OCI-LY3 (cell line): ENCODE measurements around the gene GHRHR.

ENCODE experiments used
- H2AFZ ChIP-seq: fragments of 200-600, 300-600 bp; shearing (Covaris generic); 2 replicates; pipeline ENCODE4 v1.6.0; 2014; ENCODE audit warnings: antibody characterized with exemption, low read depth, low read length
- H3K27ac ChIP-seq: fragments of 200-600, 300-600 bp; sonication (generic); 2 replicates; pipeline ENCODE4 v1.5.1; 2014; ENCODE audit warnings: mild to moderate bottlenecking, low read length, moderate library complexity, mixed read lengths
- H3K27me3 ChIP-seq: fragments of 200-600, 300-600 bp; sonication (generic); 2 replicates; pipeline ENCODE4 v1.6.1; 2014; ENCODE audit warnings: low read depth, low read length, mixed read lengths
- H3K36me3 ChIP-seq: fragments of 200-600, 300-600 bp; sonication (generic); replicated peaks from 2 replicates; pipeline ENCODE3; 2014; ENCODE audit warnings: low read depth, low read length, mixed read lengths
- H3K4me1 ChIP-seq: fragments of 300-600, 200-600 bp; sonication (generic); 2 replicates; pipeline ENCODE4 v1.6.1; 2014; ENCODE audit warnings: low read length, mixed read lengths
- H3K4me2 ChIP-seq: fragments of 200-600, 300-600 bp; sonication (generic); 2 replicates; pipeline ENCODE4 v1.6.1; 2014; ENCODE audit warnings: low read length, mixed read lengths
- H3K4me3 ChIP-seq: fragments of 300-600, 200-600 bp; sonication (generic); 2 replicates; pipeline ENCODE4 v1.5.1; 2014; ENCODE audit warnings: antibody characterized with exemption, mild to moderate bottlenecking, low read length, moderate library complexity
- H3K79me2 ChIP-seq: fragments of 300-600, 200-600 bp; shearing (Covaris generic); 2 replicates; pipeline ENCODE4 v1.6.1; 2014; ENCODE audit warnings: mild to moderate bottlenecking, low read length, mixed read lengths
- H3K9ac ChIP-seq: fragments of 300-600, 200-600 bp; shearing (Covaris generic); 2 replicates; pipeline ENCODE4 v1.6.0; 2014; ENCODE audit warnings: mild to moderate bottlenecking, low read length, moderate library complexity
- H3K9me3 ChIP-seq: fragments of 200-600, 300-600 bp; shearing (Covaris generic); 2 replicates; pipeline ENCODE4 v1.6.1; 2014; ENCODE audit warnings: low read length, mixed read lengths; ENCODE audit not compliant: insufficient read depth
- H4K20me1 ChIP-seq: fragments of 200-600, 300-600 bp; sonication (generic); 2 replicates; pipeline ENCODE4 v1.6.1; 2016; ENCODE audit warnings: low read length, mixed read lengths; ENCODE audit not compliant: insufficient read depth
- EZH2phosphoT487 ChIP-seq: fragments of 200-600 bp; shearing (Covaris generic); IDR thresholded peaks from 2 replicates; pipeline ENCODE4 v1.6.1; 2018; ENCODE audit warnings: antibody characterized with exemption, mixed run types, low read depth
- TF ChIP-seq, protein P1 (sequence below): fragments of 200-600, 300-600 bp; sonication (generic); IDR thresholded peaks from 2 replicates; pipeline ENCODE4 v1.5.1; 2014; ENCODE audit warnings: antibody characterized with exemption, low read length, low read depth

The GHRHR gene

DNA sequence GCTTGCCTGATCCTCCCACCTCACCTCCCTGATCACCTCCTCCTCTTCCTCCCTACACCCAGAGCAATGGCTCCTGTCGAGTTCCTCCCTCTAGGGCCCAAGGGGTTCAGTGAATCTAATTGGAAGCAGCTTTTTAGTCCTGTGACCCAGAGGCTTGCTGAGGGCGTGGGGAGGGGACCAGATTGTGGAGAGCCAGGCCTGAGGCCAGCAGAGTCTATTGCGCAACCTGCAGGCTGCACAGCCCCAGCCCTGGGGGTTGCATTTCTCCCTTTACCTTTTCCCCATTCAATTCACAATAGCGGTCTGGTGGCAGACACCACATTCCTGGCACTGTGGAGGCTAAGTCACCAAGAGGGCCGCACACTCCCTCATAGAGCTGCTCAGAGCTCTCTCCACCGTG, 32.5 kb downstream of the GHRHR start:
- TF ChIP-seq, protein P1, sequence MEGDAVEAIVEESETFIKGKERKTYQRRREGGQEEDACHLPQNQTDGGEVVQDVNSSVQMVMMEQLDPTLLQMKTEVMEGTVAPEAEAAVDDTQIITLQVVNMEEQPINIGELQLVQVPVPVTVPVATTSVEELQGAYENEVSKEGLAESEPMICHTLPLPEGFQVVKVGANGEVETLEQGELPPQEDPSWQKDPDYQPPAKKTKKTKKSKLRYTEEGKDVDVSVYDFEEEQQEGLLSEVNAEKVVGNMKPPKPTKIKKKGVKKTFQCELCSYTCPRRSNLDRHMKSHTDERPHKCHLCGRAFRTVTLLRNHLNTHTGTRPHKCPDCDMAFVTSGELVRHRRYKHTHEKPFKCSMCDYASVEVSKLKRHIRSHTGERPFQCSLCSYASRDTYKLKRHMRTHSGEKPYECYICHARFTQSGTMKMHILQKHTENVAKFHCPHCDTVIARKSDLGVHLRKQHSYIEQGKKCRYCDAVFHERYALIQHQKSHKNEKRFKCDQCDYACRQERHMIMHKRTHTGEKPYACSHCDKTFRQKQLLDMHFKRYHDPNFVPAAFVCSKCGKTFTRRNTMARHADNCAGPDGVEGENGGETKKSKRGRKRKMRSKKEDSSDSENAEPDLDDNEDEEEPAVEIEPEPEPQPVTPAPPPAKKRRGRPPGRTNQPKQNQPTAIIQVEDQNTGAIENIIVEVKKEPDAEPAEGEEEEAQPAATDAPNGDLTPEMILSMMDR = no peak
- TF ChIP-seq EZH2phosphoT487 = no peak

DNA sequence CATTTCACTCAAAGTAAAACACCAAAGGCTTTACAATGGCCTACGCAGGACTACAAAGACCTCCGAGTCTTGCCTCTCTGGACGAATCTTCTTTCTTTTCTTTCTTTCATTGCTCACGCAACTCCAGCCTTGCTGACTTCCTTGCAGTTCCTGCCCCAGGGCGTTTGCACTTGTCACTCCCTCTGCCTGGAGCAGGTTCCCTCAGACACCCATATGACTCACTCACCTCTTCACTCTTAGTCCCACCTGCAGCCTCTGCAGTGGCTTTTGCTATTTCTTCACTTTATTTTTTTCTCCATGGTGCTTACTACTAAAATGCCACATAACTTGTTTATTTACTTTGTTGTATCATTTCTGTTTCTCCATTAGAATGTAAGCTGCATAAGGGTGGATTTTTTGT, 33.1 kb downstream of the GHRHR start:
- no peak for TF ChIP-seq EZH2phosphoT487
- TF ChIP-seq, protein P1 = no peak
- Histone ChIP-seq H4K20me1 (no peaks in the 10 kb centered on the region), H3K9me3 (no peaks in the 10 kb centered on the region), H2AFZ (no peak overlapping the region), H3K4me2 (no peak overlapping the region), H3K9ac (no peak overlapping the region), H3K27me3 (no peaks in the 10 kb centered on the region), H3K4me1 (peaks cover 8% of the 10 kb centered on the region), H3K27ac (no peak overlapping the region), H3K79me2 (no peaks in the 10 kb centered on the region), H3K4me3 (no peak overlapping the region), H3K36me3 (no peaks in the 10 kb centered on the region)

More for the DNA sequence above, 32.5 kb downstream of the GHRHR start:
- Histone ChIP-seq H3K4me1 (peaks cover 8% of the 10 kb centered on the region), H3K4me2 (no peak overlapping the region), H3K4me3 (no peak overlapping the region), H2AFZ (no peak overlapping the region), H3K9me3 (no peaks in the 10 kb centered on the region), H3K9ac (no peak overlapping the region), H3K79me2 (no peaks in the 10 kb centered on the region), H3K27me3 (no peaks in the 10 kb centered on the region), H3K27ac (no peak overlapping the region), H3K36me3 (no peaks in the 10 kb centered on the region), H4K20me1 (no peaks in the 10 kb centered on the region)

DNA sequence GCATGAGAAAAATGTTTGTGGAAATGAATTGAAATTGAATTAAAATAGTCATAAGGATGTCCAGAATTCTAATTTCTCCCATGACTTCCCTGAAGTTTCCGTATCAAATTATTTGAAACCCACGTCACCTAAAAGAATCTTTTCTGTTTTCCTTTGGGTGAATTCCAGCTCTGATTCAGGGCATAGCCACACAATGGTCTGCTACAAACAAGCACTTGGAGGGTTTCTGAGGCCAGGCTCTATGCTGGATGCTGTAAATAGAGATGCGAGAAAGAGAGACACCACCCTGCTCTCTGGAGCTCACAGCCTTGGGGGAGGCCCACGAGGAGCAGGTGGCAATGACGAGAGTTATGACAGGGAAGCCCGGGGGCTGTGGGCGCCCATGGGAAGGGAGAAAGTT, 33.6 kb downstream of the GHRHR start:
- Histone ChIP-seq H3K79me2 (no peaks in the 10 kb centered on the region), H3K27ac (no peak overlapping the region), H3K27me3 (no peaks in the 10 kb centered on the region), H2AFZ (no peak overlapping the region), H3K9ac (no peak overlapping the region), H3K4me2 (no peak overlapping the region), H3K4me1 (peaks cover 8% of the 10 kb centered on the region), H3K4me3 (no peak overlapping the region), H4K20me1 (no peaks in the 10 kb centered on the region), H3K36me3 (no peaks in the 10 kb centered on the region), H3K9me3 (no peaks in the 10 kb centered on the region)
- TF ChIP-seq, protein P1 = no peak
- TF ChIP-seq EZH2phosphoT487 = no peak

DNA sequence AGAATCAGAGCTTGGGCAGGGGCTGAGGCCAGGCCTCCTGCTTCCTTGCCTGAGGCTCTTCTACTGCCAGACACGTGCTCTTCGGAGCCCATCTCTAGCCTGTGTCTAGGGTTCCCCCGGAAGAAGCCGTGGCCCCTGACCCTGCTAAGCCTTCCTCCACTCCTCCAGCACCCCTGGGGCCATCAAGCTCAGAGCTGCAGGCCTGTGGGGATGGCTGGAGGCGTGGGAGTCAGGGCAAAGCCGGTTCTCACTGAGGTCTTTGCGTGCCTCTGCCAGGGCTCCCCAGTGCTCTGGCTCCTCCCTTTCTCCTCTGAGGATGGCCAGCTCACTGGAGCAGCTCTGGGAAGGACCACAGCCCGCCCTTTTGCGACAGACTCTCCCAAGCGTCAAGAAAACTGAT, 34.4 kb downstream of the GHRHR start:
- H4K20me1 ChIP-seq = no peaks in the 10 kb centered on the region
- no peak for TF ChIP-seq EZH2phosphoT487
- TF ChIP-seq, protein P1 = no peak
- no peak overlapping the region for H3K9ac ChIP-seq

More for the DNA sequence above, 34.4 kb downstream of the GHRHR start:
- H3K4me3 ChIP-seq = no peak overlapping the region
- no peak overlapping the region for H3K4me2 ChIP-seq
- no peaks in the 10 kb centered on the region for H3K36me3 ChIP-seq
- H2AFZ ChIP-seq = no peak overlapping the region
- H3K9me3 ChIP-seq = no peaks in the 10 kb centered on the region
- no peaks in the 10 kb centered on the region for H3K79me2 ChIP-seq
- no peak overlapping the region for H3K27ac ChIP-seq
- peaks cover 8% of the 10 kb centered on the region for H3K4me1 ChIP-seq
- H3K27me3 ChIP-seq = no peaks in the 10 kb centered on the region
